Peyer's patch (tissue), 4 donors: ENCODE data around the gene ZC3H7B. TPM values are rescaled to one million over a fixed set of nuclear protein-coding genes. Genes with fewer than 3 reads are reported as not detected.

ENCODE experiments used
- DNase-seq, 3 donors: peaks; one replicate each; pipeline ENCODE4 v3.0.0-alpha.2; 2017 to 2019
- H3K27ac ChIP-seq, 4 donors: fragments of 200-600 bp; sonication (generic); one replicate each; pipeline ENCODE4 v1.5.1; 2016 to 2019
- H3K27me3 ChIP-seq, 2 donors: fragments of 200-600 bp; sonication (generic); one replicate each; pipeline ENCODE4 v1.5.1; 2019
- H3K36me3 ChIP-seq, 3 donors: fragments of 200-600 bp; sonication (generic); one replicate each; pipeline ENCODE4 v1.5.1; 2016 to 2019
- H3K4me1 ChIP-seq, 4 donors: fragments of 200-600 bp; sonication (generic); one replicate each; pipeline ENCODE4 v1.5.1; 2016 to 2019
- H3K4me3 ChIP-seq, 4 donors: fragments of 200-600 bp; sonication (generic); 1 replicate in 3 of 4; 2 replicates in 1 of 4; pipeline ENCODE4 v1.5.1; 2016 to 2019; ENCODE audit warnings: mild to moderate bottlenecking in 1 of 4
- H3K9me3 ChIP-seq, 4 donors: fragments of 200-600 bp; sonication (generic); one replicate each; pipeline ENCODE4 v1.5.1; 2016 to 2019; ENCODE audit warnings: mild to moderate bottlenecking in 1 of 4
- CTCF ChIP-seq, 6 experiments: fragments of 450-650 bp in 4 of 6; fragments of 200-600 bp in 2 of 6; sonication (generic) in 1 of 6; IDR thresholded peaks; one replicate each; pipeline ENCODE4 v1.5.1; 2017 to 2019; ENCODE audit warnings: antibody characterized with exemption in 6 of 6, mild to moderate bottlenecking in 3 of 6, moderate library complexity in 1 of 6
- POLR2A ChIP-seq, 2 donors: fragments of 450-650 bp; IDR thresholded peaks; one replicate each; pipeline ENCODE4 v1.5.1; 2017; ENCODE audit warnings: antibody characterized with exemption in 2 of 2, mild to moderate bottlenecking in 2 of 2, moderate library complexity in 2 of 2
- total RNA-seq, 4 donors: library from RNA; depleted of rRNA; stranded (reverse); fragments of >200 nt; gene quantifications; one replicate each; pipeline ENCODE4 v1.1.0, GENCODE V29; 2016

The ZC3H7B gene
- total RNA-seq, 4 donors from 2014 or later = 39.9 to 65.1 (median 60.0) TPM

DNA sequence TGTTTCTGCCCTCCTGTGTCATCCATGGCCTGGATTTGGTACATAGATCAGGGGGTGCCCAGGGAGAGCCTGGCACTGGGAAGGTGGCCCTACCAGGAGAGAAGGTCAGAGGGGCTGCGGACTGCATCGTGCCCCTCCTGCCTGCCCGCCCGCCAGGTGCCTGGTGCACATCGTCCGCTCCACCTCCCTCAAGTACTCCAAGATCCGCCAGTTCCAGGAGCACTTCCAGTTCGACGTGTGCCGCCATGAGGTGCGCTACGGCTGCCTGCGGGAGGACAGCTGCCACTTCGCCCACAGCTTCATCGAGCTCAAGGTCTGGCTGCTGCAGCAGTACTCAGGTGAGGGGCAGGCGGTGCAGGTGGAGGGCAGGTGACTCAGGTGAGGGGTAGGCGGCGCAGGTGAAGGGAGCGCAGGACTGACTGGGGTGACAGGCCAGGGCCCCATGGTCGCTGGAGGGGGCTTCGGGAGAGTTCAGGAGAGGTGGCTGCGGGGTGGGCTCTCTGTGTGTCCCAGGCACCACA lies 47.7 kb downstream of the ZC3H7B start:
- Histone ChIP-seq H3K27ac (no peak overlapping the region), H3K9me3 (no peaks in the 10 kb centered on the region), H3K4me1 (no peaks in the 10 kb centered on the region), H3K4me3 (no peak overlapping the region), H3K36me3 (peaks cover 0 to 100% (median 0%) of the 10 kb centered on the region in 3 donors), H3K27me3 (no peaks in the 10 kb centered on the region)
- no peak for TF ChIP-seq CTCF (IDR thresholded peaks at IDR 0.05)
- no peak for DNase-seq

DNA sequence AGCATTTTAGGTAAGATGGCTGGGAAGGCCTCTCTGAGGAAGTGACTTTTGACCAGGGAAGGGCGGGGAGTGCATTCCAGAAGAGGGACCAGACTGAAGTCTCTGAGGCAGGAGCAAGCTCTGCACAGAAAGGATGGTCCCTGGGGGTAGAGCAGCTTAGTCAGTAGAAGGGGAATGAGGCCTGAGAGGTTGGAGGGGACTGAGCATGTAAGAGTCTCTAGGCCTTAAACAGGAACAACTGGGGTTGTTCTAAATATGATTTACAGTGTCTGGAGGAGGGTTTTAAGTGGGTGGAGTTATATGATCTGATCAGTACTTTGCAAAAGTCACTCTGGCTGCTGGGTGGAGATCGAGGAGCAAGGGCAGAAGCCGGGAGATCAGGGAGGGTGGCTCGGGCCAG lies 48.8 kb downstream of the ZC3H7B start:
- TF ChIP-seq POLR2A (IDR thresholded peaks at IDR 0.05) (no peak), CTCF (IDR thresholded peaks at IDR 0.05) (no peak)
- Histone ChIP-seq H3K4me3 (no peak overlapping the region), H3K4me1 (no peaks in the 10 kb centered on the region), H3K27me3 (no peaks in the 10 kb centered on the region), H3K9me3 (no peaks in the 10 kb centered on the region), H3K27ac (peak overlapping the region in 1 of 4 donors; percentile 45), H3K36me3 (peaks cover 0 to 100% (median 0%) of the 10 kb centered on the region in 3 donors)
- DNase-seq = no peak

DNA sequence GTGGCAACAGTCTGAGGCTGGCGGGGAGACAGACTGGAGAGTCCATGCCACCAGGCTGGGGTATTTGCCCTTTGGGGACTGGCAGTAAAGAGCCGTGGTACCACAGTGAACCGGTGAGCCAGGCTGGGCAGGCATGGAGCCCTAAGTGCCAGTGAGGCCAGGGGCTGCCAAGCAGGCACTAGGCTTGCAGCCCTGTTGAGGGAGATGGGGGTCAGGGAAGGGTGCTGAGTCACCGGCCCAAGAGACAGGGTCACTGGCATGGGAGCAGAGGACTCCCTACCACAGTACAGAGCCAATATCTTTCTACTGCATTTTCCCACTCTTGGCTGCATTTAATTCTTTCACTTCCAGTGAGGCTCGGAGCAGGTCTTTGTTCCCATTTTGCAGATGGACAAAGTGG lies 49.7 kb downstream of the ZC3H7B start:
- Histone ChIP-seq H3K9me3 (no peaks in the 10 kb centered on the region), H3K27me3 (no peaks in the 10 kb centered on the region), H3K36me3 (peaks cover 0 to 100% (median 0%) of the 10 kb centered on the region in 3 donors), H3K4me3 (no peak overlapping the region), H3K27ac (no peak overlapping the region), H3K4me1 (no peaks in the 10 kb centered on the region)
- TF ChIP-seq POLR2A (IDR thresholded peaks at IDR 0.05) (no peak), CTCF (IDR thresholded peaks at IDR 0.05) (no peak)
- no peak for DNase-seq

DNA sequence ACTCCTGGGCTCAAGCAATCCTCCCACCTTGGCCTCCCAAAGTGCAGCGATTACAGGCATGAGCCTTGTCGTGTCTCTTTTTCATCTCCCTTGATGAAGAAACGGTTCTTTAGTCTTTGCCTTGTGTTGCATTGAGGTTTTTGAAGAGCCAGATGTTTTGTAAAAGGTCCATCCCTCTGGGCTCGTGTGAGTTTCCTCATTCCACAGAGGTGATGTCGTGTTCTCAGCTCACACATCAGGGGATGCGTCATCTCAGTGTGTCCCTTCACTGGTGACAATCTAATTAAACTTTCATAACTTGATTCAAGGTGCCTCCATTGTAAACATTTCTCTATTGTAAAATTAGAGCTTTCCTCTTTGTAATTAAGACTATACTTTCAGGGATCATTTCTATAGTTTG lies 50.7 kb downstream of the ZC3H7B start:
- Histone ChIP-seq H3K4me1 (no peaks in the 10 kb centered on the region), H3K36me3 (peaks cover 0 to 100% (median 0%) of the 10 kb centered on the region in 3 donors), H3K27me3 (no peaks in the 10 kb centered on the region), H3K9me3 (no peaks in the 10 kb centered on the region), H3K27ac (no peak overlapping the region), H3K4me3 (no peak overlapping the region)
- DNase-seq = no peak
- no peak for TF ChIP-seq CTCF (IDR thresholded peaks at IDR 0.05)
- no peak for TF ChIP-seq POLR2A (IDR thresholded peaks at IDR 0.05)

GRCh38 chr22:41353862-41354575 lies 52.7 kb downstream of the ZC3H7B start:
- TF ChIP-seq POLR2A (IDR thresholded peaks at IDR 0.05) = no peak
- no peak for TF ChIP-seq CTCF (IDR thresholded peaks at IDR 0.05)
- DNase-seq = no peak
- H3K4me1 ChIP-seq = no peaks in the 10 kb centered on the region
- no peak overlapping the region for H3K27ac ChIP-seq
- no peaks in the 10 kb centered on the region for H3K9me3 ChIP-seq
- H3K36me3 ChIP-seq = peaks cover 0 to 96% (median 0%) of the 10 kb centered on the region in 3 donors
- H3K27me3 ChIP-seq = no peaks in the 10 kb centered on the region
- no peak overlapping the region for H3K4me3 ChIP-seq
